GM21381 (cell line): ENCODE results near the gene MROH8.
"Not testable (repeated sequence)": the region's sequence is repeated elsewhere in the genome, so short reads cannot be mapped to it uniquely, and the experiment has no call there.

Experiments
- ATAC-seq: cut with Tn5 transposase; IDR thresholded peaks from one replicate; pipeline ENCODE4 v1.9.1; 2021; ENCODE audit warnings: mild to moderate bottlenecking, moderate library complexity; ENCODE audit not compliant: unreplicated experiment

MROH8 gene

DNA sequence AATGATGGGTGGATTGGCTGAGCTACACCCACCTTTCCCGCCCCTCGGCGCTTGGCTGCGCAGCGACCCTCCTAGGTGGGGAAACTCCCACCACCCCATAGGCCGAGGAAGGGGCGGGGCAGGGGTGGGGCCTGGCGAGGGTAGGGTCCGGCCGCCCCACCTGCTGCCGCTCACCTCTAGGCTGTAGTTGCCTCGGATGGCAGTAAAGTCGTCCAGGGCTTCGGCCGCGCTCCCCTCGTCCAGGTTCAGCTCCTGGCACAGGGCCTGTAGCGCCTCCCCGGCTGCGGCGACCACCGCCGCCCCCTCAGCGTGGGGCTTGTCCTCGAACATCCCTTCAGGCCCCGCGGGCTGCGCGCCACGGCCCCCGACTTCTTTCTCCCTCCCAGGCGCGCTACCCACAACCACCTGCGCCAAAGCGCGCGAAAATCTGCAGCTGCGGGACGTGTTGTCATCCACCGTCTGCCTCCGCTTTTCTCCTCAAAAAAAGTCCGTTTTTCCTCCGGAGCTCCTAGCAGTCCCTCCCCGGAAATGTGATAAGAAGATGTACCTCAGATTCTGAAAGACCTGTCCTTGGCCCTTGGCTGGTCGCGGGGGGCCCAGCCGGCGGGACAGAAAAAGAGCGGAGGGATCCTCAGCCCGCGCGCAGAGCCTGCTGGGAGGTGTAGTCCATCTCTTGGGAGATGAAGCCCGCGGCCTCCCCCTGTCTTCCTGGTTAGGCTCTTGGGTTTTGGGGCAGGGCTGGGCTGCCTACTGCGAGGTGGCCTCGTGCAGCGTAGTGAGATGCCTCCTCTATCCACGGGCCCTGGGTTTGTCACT, 83.5 kb downstream of the MROH8 start, which contains the start of gene RBL1:
Gene RBL1, minus strand, starts transcription at position 399 of the 816 bp plus-strand sequence. Its CDS starts 69 bp downstream, at position 330.
- peak; percentile 66 for ATAC-seq

DNA sequence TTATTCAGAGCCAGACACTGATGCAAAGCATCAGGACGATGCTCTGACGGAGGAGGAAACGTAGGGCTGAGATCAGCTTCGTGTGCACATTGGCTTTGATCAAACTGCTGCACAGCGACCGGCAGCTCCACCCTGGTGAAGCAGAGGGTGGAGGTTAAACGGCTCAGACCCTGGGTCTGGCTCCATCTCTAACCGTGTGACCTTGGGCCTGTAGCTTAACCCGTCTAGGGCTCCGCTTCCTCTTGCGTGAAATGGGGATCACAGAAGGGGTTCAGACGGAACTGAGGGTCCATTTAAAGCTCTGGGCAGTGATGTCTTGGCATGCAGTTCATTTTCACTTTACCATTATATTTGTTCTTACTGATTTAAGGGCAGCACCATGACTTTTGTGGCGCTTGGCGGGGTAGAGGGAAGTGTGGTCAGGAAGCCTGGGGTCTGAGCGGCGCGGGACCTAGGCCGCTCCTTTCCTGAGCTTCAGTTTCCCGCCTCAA, 84.2 kb downstream of the MROH8 start:
- ATAC-seq: peak; percentile 20

- ATAC-seq: no peak
Observed at GRCh38 chr20:37090407-37090806, 88.9 kb downstream of the MROH8 start.

- no peak for ATAC-seq
Observed at GRCh38 chr20:37081717-37082289, 97.5 kb downstream of the MROH8 start.

GRCh38 chr20:37077009-37077408, 102.3 kb downstream of the MROH8 start:
- ATAC-seq: no peak

DNA sequence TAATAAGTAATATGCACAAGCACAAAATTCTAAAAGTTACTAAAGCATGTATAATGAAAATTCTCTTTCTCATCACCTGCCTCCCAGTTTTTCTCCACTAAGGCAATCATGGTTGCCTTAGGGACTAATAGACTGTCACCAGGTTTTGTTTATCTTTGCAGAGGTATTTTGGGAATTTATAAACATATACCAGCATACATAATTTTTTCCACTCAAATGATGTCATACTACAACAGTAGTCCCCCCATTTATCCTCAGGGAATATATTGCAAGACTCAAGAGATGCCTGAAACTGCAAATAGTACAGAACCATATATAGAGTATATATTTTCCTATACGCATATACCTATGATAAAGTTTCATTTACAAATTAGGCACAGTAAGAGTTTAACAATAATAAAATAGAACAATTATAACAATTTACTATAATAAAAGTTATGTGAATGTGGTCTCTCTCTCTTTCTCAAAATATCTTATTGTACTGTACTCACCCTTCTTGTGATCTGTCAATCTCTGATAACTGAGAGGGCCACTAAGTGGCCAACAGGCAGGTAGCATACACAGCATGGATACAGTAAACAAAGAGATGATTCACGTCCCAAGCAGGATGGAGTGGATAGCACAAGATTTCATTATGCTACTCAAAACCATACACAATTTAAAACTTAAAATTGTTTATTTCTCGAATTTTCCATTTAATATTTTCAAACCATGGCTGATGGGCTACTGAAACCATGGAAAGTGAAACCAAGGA, 103.2 kb downstream of the MROH8 start:
- no peak for ATAC-seq

DNA sequence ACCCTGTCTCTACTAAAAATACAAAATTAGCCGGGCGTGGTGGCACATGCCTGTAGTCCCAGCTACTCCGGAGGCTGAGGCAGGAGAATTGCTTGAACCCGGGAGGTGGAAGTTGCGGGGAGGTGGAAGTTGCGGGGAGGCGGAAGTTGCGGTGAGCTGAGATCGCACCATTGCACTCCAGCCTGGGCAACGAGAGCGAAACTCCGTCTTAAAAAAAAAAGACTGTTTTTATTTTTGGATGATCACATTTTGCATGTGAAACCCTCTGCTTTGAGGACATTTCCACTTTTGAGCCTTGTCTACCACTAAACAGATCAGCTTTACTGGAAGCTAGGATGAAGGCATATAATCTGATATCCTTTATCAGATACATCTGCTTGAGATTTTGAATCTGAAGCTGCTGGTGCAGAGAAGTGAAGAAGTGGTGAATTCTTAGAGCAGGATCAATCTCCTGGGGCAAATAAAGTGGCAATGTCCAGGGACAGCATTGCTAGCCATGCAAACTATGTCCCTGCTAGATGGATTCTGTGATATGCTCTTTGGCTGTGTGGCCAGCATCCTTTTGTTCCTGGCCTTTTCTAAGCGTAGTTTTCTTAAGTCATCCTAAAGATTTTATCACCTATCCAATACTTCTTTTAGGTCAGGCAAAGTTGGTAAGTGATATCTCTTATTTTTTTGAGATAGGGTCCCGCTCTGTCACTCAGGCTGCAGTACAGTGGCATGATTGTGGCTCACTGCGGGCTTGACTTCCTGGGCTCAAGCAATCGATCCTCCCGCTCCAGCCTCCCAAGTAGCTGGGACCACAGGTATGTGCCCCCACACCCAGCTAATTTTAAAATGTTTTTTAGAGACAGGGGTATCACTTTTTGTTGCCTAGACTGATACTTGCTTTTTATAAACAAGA, 106.8 kb downstream of the MROH8 start:
- ATAC-seq: no peak

DNA sequence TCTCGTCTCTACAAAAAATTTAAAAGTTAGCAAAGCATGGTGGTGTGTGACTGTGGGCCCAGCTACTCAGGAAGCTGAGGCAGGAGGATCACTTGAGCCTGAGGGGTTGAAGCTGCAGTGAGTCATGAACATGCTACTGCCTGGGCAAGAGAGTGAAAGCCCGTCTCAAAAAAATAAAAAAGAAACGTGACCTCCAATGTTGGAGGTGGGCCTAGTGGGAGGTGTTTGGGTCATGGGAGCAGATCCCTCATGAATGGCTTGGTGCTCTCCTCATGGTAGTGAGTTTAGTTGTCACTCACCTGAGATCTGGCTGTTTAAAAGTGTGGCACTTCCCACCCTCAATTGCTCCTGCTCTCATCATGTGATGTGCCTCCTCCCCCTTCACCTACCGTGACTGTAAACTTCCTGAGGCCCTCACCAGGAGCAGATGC, 107.9 kb downstream of the MROH8 start:
- ATAC-seq: no peak

- not testable (repeated sequence) for ATAC-seq
Observed at GRCh38 chr20:37069563-37069962, 109.8 kb downstream of the MROH8 start.

DNA sequence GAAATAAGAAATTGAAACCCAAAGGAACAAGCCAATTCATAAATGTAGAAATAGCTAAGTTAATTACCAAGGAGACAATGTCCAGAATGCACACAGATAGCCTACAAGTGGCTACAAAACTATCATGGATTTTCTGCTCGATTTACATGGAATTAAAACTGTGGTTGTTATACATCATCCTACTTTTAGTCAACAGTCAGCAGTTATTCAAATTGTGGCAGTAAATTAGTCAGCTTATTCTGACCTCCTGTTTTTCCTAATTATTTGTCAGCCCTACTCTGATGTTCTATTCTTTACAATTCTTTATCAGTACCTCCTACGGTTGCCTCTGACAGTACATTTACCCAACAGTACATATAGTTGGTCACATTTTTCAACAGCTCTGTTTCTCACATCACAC, 113.2 kb downstream of the MROH8 start:
- ATAC-seq: no peak

DNA sequence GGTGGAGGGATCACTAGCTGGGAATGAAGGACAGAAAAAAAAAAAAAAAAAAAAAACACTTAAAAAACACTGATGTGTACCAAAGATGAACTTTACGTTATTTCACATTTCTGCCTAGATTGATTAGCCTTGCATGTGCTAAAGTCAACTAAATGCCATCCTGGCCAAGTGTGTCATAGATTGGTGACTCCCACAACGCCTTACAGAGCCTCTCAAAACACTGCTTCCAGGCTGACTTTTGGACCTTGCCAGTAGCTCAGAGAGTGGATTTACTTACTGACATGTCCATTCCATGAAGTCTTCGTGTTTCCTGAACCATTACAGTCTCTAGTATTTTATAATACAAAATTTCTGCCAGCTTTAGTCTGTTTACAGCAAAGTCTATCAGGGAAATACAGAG, 124.1 kb downstream of the MROH8 start:
- ATAC-seq: no peak

DNA sequence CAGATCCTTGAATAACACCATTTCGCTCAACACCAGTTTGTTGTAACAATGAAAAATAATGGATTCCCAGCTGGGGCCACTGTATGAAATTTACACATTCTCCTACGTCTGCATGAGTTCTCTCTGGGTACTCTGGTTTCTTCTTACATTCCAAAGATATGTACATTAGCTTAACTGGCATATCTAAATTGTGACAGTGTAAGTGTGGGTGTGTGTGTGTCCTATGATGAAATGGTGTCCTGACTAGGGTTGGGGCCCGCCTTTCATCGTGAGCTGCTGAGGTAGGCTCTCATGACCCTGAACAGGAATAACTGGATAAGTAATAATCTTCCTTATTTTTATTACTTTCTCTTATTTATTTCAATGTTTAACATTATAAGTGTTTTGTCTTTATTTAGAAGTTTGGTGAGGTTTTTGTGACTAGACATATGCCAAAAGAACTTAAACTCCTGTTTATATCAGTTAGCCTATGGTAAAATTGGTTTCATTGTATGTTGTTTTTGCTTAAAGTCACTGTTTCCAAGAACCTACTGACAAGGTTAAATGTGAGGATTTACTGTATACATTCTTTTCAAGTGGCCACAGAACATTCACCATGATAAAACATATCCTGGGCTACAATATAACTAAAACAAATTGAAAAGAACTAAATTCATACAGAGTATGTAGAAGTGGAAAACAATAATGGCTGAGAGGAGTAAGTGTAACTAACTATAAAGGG, 126.0 kb downstream of the MROH8 start:
- ATAC-seq: no peak
